Karpas-422 (cell line): ENCODE data around the gene DEFB123. TPM values are rescaled to one million over a fixed set of nuclear protein-coding genes. Genes with fewer than 3 reads are reported as not detected.
"Not testable (repeated sequence)": the region's sequence is repeated elsewhere in the genome, so short reads cannot be mapped to it uniquely, and the experiment has no call there.

ENCODE experiments used
- DNase-seq: peaks from one replicate; pipeline ENCODE4 v3.0.0-alpha.2; 2015
- H2AFZ ChIP-seq: fragments of 200-600 bp; sonication (generic); 2 replicates; pipeline ENCODE4 v1.6.1; 2014; ENCODE audit warnings: antibody characterized with exemption, low read length, mixed read lengths
- H3K27ac ChIP-seq: fragments of 200-600 bp; sonication (generic); 2 replicates; pipeline ENCODE4 v1.5.1; 2014; ENCODE audit warnings: mild to moderate bottlenecking, low read length, moderate library complexity
- H3K27me3 ChIP-seq: fragments of 200-600 bp; sonication (generic); 2 replicates; pipeline ENCODE4 v1.6.1; 2014; ENCODE audit warnings: low read length, mixed read lengths
- H3K36me3 ChIP-seq: fragments of 200-600 bp; sonication (generic); 2 replicates; pipeline ENCODE4 v1.6.1; 2014; ENCODE audit warnings: low read length, mixed read lengths; ENCODE audit not compliant: insufficient read depth
- H3K4me1 ChIP-seq: fragments of 200-600 bp; sonication (generic); 2 replicates; pipeline ENCODE4 v1.6.1; 2014; ENCODE audit warnings: mild to moderate bottlenecking, low read length, mixed read lengths
- H3K4me2 ChIP-seq: fragments of 200-600 bp; sonication (generic); 2 replicates; pipeline ENCODE4 v1.6.1; 2014; ENCODE audit warnings: low read length, low read depth, mild to moderate bottlenecking; ENCODE audit not compliant: poor library complexity, severe bottlenecking
- H3K4me3 ChIP-seq: fragments of 200-600 bp; sonication (generic); 2 replicates; pipeline ENCODE4 v1.5.1; 2014; ENCODE audit warnings: mild to moderate bottlenecking, antibody characterized with exemption, low read length, mixed read lengths
- H3K79me2 ChIP-seq: fragments of 200-600 bp; sonication (generic); 2 replicates; pipeline ENCODE4 v1.6.1; 2014; ENCODE audit warnings: mild to moderate bottlenecking, low read length, mixed read lengths
- H3K9ac ChIP-seq: fragments of 200-600 bp; sonication (generic); 2 replicates; pipeline ENCODE4 v1.6.0; 2014; ENCODE audit warnings: low read length
- H3K9me2 ChIP-seq: fragments of 200-600 bp; sonication (generic), shearing (Covaris generic); replicated peaks from 2 replicates; pipeline ENCODE4 v1.6.0; 2014; ENCODE audit warnings: mild to moderate bottlenecking, low read length, moderate library complexity; ENCODE audit not compliant: insufficient read depth
- H3K9me3 ChIP-seq: fragments of 300-700, 200-600 bp; sonication (generic); 2 replicates; pipeline ENCODE4 v1.6.1; 2014; ENCODE audit warnings: low read length, mixed read lengths
- H4K20me1 ChIP-seq: fragments of 200-600 bp; sonication (generic); 2 replicates; pipeline ENCODE4 v1.6.1; 2014; ENCODE audit warnings: mild to moderate bottlenecking, antibody characterized with exemption, low read length, low read depth; ENCODE audit not compliant: insufficient read depth
- total RNA-seq: library from RNA; depleted of rRNA; stranded (reverse); fragments of >200 nt; shearing (Covaris generic); gene quantifications from 2 replicates; pipeline ENCODE4 v1.2.3, GENCODE V29; 2014; ENCODE audit warnings: low replicate concordance

Gene DEFB123
- total RNA-seq, 1 experiment from 2014 or later: not detected

DNA sequence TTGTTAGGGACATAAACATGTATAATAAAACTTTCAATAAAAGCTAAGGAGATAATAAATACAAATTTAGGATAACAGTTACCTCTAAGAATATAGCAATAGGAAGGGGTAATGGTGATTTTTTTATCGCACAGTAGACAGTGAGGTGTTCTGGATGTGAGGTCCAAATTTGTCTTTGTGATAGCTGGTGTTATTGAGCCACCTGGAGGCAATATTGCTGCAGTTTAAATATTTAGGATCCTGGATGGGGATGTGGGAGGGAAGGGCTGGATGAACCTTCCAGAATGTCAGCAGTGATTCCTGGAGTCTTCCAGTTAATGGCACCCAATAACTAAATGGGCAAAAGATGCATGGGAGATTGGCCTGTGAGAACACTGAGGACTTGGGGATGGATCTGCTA is 13.9 kb downstream of the DEFB123 start:
- no peaks in the 10 kb centered on the region for H3K27me3 ChIP-seq
- H3K4me2 ChIP-seq: no peak overlapping the region
- no peak overlapping the region for H3K9ac ChIP-seq
- H3K27ac ChIP-seq: no peak overlapping the region
- no peak overlapping the region for H3K4me3 ChIP-seq
- no peaks in the 10 kb centered on the region for H3K9me2 ChIP-seq
- no peaks in the 10 kb centered on the region for H3K36me3 ChIP-seq
- H4K20me1 ChIP-seq: no peaks in the 10 kb centered on the region
- no peaks in the 10 kb centered on the region for H3K79me2 ChIP-seq
- no peak overlapping the region for H2AFZ ChIP-seq
- no peak for DNase-seq
- no peaks in the 10 kb centered on the region for H3K9me3 ChIP-seq
- no peaks in the 10 kb centered on the region for H3K4me1 ChIP-seq

DNA sequence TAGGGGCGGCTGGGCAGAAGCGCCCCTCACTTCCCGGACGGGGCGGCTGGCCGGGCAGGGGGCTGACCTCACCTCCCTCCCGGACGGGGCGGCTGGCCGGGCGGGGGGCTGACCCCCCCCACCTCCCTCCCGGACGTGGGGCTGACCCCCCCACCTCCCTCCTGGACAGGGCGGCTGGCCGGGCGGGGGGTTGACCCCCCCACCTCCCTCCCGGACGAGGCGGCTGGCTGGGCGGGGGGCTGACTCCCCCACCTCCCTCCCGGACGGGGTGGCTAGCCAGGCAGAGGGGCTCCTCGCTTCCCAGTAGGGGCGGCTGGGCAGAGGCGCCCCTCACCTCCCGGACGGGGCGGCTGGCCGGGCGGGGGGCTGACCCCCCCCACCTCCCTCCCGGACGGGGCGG is 30.5 kb downstream of the DEFB123 start:
- H3K36me3 ChIP-seq, H4K20me1 ChIP-seq, H3K9me3 ChIP-seq, H3K4me2 ChIP-seq, H3K27me3 ChIP-seq, H3K27ac ChIP-seq, H3K79me2 ChIP-seq, H3K9me2 ChIP-seq, H3K4me3 ChIP-seq, H2AFZ ChIP-seq, H3K9ac ChIP-seq, DNase-seq: not testable (repeated sequence)
- peaks cover 18% of the 10 kb centered on the region for H3K4me1 ChIP-seq

DNA sequence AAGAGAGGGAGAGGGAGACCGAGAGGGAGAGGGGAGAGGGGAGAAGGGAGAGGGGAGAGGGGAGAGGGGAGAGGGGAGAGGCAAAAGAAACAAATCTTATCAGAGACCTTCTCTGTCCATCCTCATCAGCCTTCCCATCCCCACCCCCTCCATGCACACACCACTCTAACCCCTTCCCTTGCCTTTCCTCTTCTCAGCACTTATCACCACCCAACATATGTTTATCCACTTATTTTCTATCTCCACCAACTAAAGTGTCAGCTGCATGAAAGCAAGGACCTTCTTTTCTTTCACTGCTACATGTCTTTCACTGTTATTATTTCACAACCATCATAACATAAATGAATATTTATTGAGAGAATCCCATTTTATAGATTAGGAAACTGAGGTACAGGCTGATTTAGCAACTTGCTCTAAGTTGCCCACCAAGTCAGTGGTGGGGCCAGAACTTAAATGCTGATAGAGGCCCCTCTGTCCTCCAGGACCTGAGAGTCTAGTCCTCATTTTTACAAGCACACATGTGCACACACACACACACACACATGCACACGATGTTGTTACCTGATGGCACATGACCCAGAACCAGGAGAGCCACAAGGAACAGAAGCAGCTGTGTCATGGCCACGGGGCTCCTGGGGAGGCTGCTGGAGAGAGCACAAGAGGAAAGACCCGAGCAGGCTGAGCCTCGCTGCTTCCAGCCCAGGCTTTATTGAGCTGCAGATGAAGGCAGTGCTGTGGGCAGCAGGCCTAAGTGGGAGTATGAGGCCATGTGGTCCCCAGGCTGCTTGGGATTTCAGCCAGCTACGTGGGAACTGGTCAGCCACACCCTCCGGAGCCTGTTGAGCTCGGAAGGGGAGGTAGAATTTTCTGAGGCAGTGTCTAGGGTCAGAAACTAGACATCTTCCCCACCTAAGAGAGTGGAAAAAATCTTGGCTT is 32.2 kb downstream of the DEFB123 start:
- Histone ChIP-seq H3K9me2 (no peaks in the 10 kb centered on the region), H3K4me2 (no peak overlapping the region), H3K4me1 (peaks cover 18% of the 10 kb centered on the region), H3K9me3 (no peaks in the 10 kb centered on the region), H3K79me2 (no peaks in the 10 kb centered on the region), H3K27ac (no peak overlapping the region), H3K9ac (no peak overlapping the region), H2AFZ (no peak overlapping the region), H4K20me1 (no peaks in the 10 kb centered on the region), H3K36me3 (no peaks in the 10 kb centered on the region), H3K27me3 (no peaks in the 10 kb centered on the region), H3K4me3 (no peak overlapping the region)
- DNase-seq: no peak

DNA sequence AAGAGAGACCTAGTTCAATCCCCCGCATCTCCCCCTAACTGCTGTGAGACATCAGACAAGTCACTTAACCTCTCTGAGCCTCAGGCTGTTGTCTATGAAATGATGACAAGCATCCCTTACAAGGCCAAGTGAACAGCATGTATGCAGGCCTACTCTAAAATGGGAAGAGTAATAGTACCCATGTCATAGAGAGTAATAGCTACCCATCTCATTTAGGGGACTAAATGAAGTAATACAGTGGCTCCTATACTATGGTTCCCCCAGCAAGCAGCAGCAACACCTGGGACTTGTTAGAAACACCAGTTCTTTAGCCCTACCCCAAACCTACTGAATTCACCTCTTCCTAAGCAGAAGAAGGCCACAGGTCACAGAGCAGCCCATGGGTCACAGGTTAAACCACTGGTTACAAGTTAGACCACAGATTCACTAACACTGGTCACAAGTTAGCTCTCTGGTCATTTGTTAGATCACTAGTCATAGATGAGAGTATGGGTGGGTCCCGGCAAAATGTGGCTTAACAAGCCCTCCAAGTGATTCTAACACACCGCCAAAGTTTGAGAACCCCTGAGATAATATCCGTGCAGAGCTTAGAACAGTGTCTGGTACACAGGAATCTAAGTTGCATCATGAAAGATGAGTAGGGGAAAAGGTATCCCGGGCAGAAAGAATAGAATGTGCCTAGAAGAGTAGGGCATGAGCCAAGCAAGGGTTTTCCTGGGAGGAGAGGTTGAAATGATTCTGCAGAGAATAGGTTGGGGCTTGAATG is 33.1 kb downstream of the DEFB123 start:
- peak overlapping the region; percentile 88 for H2AFZ ChIP-seq

DNA sequence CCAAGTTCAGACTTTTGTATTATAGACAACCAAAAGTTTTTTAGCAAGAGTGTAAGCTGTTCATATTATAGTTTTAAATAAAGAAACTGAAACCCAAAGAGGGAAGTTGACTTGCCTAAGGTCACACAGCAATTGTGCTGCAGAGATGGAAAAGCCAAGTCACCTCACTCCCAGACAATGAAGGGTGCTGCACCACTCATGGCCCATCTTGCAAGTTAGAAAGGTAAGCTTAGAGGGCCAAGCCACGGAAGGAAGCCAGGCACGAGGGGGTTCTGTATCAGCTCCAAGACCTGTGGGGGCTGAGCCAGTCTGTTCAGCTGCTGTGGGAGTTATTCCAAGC is 33.6 kb downstream of the DEFB123 start:
- Histone ChIP-seq H3K9me3 (no peaks in the 10 kb centered on the region), H3K4me2 (peak overlapping the region; percentile 68), H3K9me2 (no peaks in the 10 kb centered on the region), H2AFZ (peak overlapping the region; percentile 88), H3K27ac (peak overlapping the region; percentile 60), H3K36me3 (no peaks in the 10 kb centered on the region), H4K20me1 (no peaks in the 10 kb centered on the region), H3K4me3 (peak overlapping the region; percentile 37; the same call in 1 of the 2 replicates), H3K27me3 (no peaks in the 10 kb centered on the region), H3K79me2 (no peaks in the 10 kb centered on the region), H3K4me1 (peaks cover 18% of the 10 kb centered on the region), H3K9ac (peak overlapping the region; percentile 32)
- DNase-seq: peak; percentile 70

More for the DNA sequence above, 33.1 kb downstream of the DEFB123 start:
- Histone ChIP-seq H3K79me2 (no peaks in the 10 kb centered on the region), H3K4me3 (peak overlapping the region; percentile 37; the same call in 1 of the 2 replicates), H3K4me1 (peaks cover 18% of the 10 kb centered on the region), H3K36me3 (no peaks in the 10 kb centered on the region), H4K20me1 (no peaks in the 10 kb centered on the region), H3K9me2 (no peaks in the 10 kb centered on the region), H3K27me3 (no peaks in the 10 kb centered on the region), H3K27ac (peak overlapping the region; percentile 60), H3K9me3 (no peaks in the 10 kb centered on the region), H3K4me2 (peak overlapping the region; percentile 68), H3K9ac (peak overlapping the region; percentile 32)
- DNase-seq: peak; percentile 43

DNA sequence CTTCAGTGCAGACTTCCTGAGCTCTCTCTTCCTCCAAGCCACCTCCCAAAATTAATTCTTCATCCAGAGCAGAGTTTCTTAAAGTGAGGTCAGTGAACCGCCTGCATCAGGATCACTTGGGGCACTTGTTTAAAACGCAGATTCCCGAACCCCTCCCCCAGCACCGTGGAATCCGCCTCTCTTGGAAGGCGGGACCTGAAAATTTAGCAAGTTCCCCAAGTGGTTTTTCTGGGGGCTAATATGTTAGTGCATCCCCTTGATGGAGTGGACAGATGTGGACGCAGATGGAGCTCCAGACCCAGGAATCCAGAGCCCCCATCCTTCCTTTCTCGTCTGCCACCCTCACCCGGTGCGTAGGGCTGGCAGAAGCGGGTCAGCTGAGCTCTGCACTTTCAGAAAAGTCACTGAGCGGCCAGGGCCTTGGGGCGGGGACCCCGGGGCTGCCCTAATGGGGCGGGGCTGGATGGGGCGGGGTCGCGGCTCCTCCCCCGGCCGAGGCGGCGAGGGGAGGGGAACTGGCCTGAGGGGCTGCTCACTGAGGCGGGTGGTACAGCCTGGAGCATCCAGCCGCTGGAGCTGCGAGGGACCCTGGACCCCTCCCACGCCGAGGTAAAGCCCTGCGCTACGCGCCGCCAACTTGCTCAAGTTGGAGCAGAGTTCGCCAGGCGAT is 34.5 kb downstream of the DEFB123 start, which contains the start of the genes DEFB124 and REM1:
Gene DEFB124, minus strand, starts transcription at position 370 of the 670 bp plus-strand sequence. CDS start 2,114 bp downstream, outside the sequence.
Gene REM1, plus strand, starts transcription at position 531 of the 670 bp plus-strand sequence. CDS start 1,158 bp downstream, outside the sequence.
- DNase-seq: no peak
- no peaks in the 10 kb centered on the region for H3K79me2 ChIP-seq
- H3K27ac ChIP-seq: peak within 1 kb of the TSS; percentile 60
- H3K9me2 ChIP-seq: no peaks in the 10 kb centered on the region
- H3K9me3 ChIP-seq: no peaks in the 10 kb centered on the region
- H3K9ac ChIP-seq: peak within 1 kb of the TSS; percentile 32
- peak within 1 kb of the TSS; percentile 37; the same call in 1 of the 2 replicates for H3K4me3 ChIP-seq
- no peaks in the 10 kb centered on the region for H3K27me3 ChIP-seq
- H2AFZ ChIP-seq: peak within 1 kb of the TSS; percentile 88
- peaks cover 18% of the 10 kb centered on the region for H3K4me1 ChIP-seq
- peak within 1 kb of the TSS; percentile 68 for H3K4me2 ChIP-seq
- no peaks in the 10 kb centered on the region for H3K36me3 ChIP-seq
- H4K20me1 ChIP-seq: no peaks in the 10 kb centered on the region

DNA sequence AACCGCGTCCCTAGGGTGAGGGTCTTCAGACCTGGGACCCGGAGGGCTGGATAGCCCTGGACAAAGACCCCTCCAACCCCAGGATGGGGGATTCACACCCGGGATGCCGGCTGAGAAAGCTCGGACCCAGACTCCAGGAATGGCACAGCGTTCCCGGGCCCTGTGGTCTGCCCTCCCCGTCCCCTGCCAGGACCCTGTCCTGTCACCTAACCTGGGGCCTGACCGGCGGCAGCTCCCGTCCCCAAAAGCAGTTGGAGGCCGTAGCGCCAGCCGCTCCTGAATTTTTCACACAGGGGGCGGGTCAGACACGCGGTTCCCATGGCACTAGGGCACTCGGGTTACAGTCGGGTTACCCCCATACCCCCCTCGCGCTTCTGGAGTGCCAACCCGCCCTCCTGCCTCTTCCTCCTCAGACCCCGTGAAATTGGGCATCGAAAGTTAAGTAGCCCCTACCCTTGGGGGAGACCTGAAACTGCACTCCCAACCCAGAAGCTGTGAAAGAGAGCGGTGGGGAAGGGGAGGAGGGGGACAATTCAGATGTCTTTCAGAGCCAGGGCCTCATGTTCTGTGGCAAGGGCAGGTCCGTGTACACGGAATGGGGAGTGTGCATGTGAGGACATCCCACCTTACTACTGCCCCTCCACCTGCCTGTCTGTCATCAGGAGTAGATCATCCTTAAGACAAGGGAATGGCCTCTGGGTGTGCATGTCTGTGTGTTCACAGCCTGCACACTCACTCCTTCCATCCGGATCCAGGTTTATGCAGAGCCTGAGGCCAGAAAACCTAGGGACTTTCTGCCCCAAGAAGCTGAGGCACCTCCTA is 35.3 kb downstream of the DEFB123 start:
- no peaks in the 10 kb centered on the region for H3K36me3 ChIP-seq
- no peak overlapping the region for H3K9ac ChIP-seq
- no peak overlapping the region for H3K27ac ChIP-seq
- no peak overlapping the region for H3K4me2 ChIP-seq
- no peaks in the 10 kb centered on the region for H3K9me3 ChIP-seq
- no peaks in the 10 kb centered on the region for H4K20me1 ChIP-seq
- no peaks in the 10 kb centered on the region for H3K9me2 ChIP-seq
- no peak overlapping the region for H3K4me3 ChIP-seq
- no peak overlapping the region for H2AFZ ChIP-seq
- H3K27me3 ChIP-seq: no peaks in the 10 kb centered on the region
- no peaks in the 10 kb centered on the region for H3K79me2 ChIP-seq
- DNase-seq: no peak
- H3K4me1 ChIP-seq: peaks cover 18% of the 10 kb centered on the region
